K562 (cell line): ENCODE measurements around the gene ORAI3. TPM values are rescaled to one million over a fixed set of nuclear protein-coding genes. Genes with fewer than 3 reads are reported as not detected.

Experiments used
- CBFA2T2 ChIP-seq: fragments of 450-650 bp; conservative IDR thresholded peaks from 2 replicates; pipeline ENCODE4 v1.6.1; 2017; ENCODE audit warnings: mild to moderate bottlenecking
- ETS1 ChIP-seq: conservative IDR thresholded peaks from 2 replicates; pipeline ENCODE4 v1.6.1; 2011; ENCODE audit warnings: low read depth, mild to moderate bottlenecking, low read length; ENCODE audit not compliant: control insufficient read depth
- ETV6 ChIP-seq, 3 experiments: fragments of 150-350 bp in 1 of 3; sonication (generic) in 1 of 3; formaldehyde crosslinking in 1 of 3; IDR thresholded peaks; 2 replicates each; pipeline versions ENCODE4 v1.6.1 to v1.8.0; 2014 to 2022; ENCODE audit warnings: borderline replicate concordance in 2 of 3, low read depth in 2 of 3, antibody characterized with exemption in 1 of 3, low read length in 1 of 3, mild to moderate bottlenecking in 1 of 3, missing genetic modification reagents in 1 of 3
- FOSL1 ChIP-seq: fragments of 200-800 bp; sonication (Bioruptor generic); conservative IDR thresholded peaks from 2 replicates; pipeline ENCODE4 v1.6.1; 2016; ENCODE audit warnings: missing genetic modification characterization, missing compliant biosample characterization
- GTF3C2 ChIP-seq: IDR thresholded peaks from 3 replicates; pipeline ENCODE4 v1.6.1; 2011; ENCODE audit warnings: borderline replicate concordance, mild to moderate bottlenecking, moderate library complexity; ENCODE audit not compliant: insufficient read length; ENCODE audit errors: extremely low read depth
- HDAC3 ChIP-seq: fragments of 450-650 bp; IDR thresholded peaks from 2 replicates; pipeline ENCODE4 v1.6.1; 2018; ENCODE audit warnings: borderline replicate concordance, mild to moderate bottlenecking, moderate library complexity; ENCODE audit not compliant: partially characterized antibody
- KAT7 ChIP-seq: sonication (generic); formaldehyde crosslinking; IDR thresholded peaks from 2 replicates; pipeline ENCODE4 v1.8.0; 2022; ENCODE audit warnings: missing genetic modification reagents, mild to moderate bottlenecking, borderline replicate concordance
- NUFIP1 ChIP-seq: fragments of 450-650 bp; IDR thresholded peaks from 2 replicates; pipeline ENCODE4 v1.6.1; 2018; ENCODE audit not compliant: partially characterized antibody
- RCOR1 ChIP-seq, 2 experiments: IDR thresholded peaks; 2 replicates each; pipeline ENCODE4 v1.6.1; 2012; ENCODE audit warnings: low read depth in 2 of 2, low read length in 2 of 2, borderline replicate concordance in 1 of 2, improper control_type of control experiment in 1 of 2
- TRIM28 ChIP-seq: fragments of 450-650 bp; IDR thresholded peaks from 2 replicates; pipeline ENCODE4 v1.6.1; 2017
- ZBTB33 ChIP-seq: sonication (generic); formaldehyde crosslinking; IDR thresholded peaks from 2 replicates; pipeline ENCODE4 v1.8.1; 2023; ENCODE audit warnings: mild to moderate bottlenecking, missing genetic modification reagents
- polyA plus RNA-seq, 8 experiments: library from polyadenylated mRNA; depleted of rRNA in 4 of 8; stranded (reverse) in 5 of 8; unstranded in 3 of 8; fragments of >200 nt; fragmentation: Nextera tagmentation in 2 of 8; fragmentation: Illumina TruSeq in 1 of 8; extraction: Ambion mirVana in 2 of 8; extraction: Trizol in 1 of 8; gene quantifications; 2 replicates each; pipeline versions ENCODE4 v1.2.1 to v1.2.3, GENCODE V29; 2011 to 2014; ENCODE audit warnings: inconsistent platforms in 1 of 8, missing spikeins in 1 of 8
- total RNA-seq, 7 experiments: library from RNA; depleted of rRNA in 6 of 7; stranded (reverse); fragments of >200 nt in 6 of 7; fragmentation: Illumina TruSeq in 2 of 7; extraction: Trizol in 2 of 7; gene quantifications; 2 replicates each; pipeline versions ENCODE4 v1.2.1 to v1.2.3, GENCODE V29; 2011 to 2021; ENCODE audit warnings: low replicate concordance in 1 of 7
- TF ChIP-seq, protein P1 (sequence below): fragments of 250-450 bp; sonication (Bioruptor Pico); IDR thresholded peaks from 2 replicates; pipeline ENCODE4 v1.4.0; 2020; ENCODE audit warnings: mild to moderate bottlenecking
- TF ChIP-seq, protein P2 (sequence below): fragments of 250-450 bp; sonication (Bioruptor Pico); IDR thresholded peaks from 2 replicates; pipeline ENCODE4 v1.8.0; 2022; ENCODE audit warnings: moderate library complexity, mild to moderate bottlenecking, inconsistent platforms
- TF ChIP-seq, protein P3 (sequence below), 2 experiments: fragments of 250-450 bp in 1 of 2; fragments of 450-650 bp in 1 of 2; sonication (Bioruptor Pico) in 1 of 2; IDR thresholded peaks; 2 replicates each; pipeline versions ENCODE4 v1.6.1 to v1.8.0; 2016 to 2021; ENCODE audit warnings: mild to moderate bottlenecking in 2 of 2, moderate library complexity in 2 of 2, missing compliant biosample characterization in 1 of 2, missing genetic modification characterization in 1 of 2

The ORAI3 gene
- total and polyA plus RNA-seq, 9 of the 15 experiments (the other 6 are each of a cell fraction or from before 2014, with no cell fraction given), result 4.9 to 23.3 (median 14.1) TPM

DNA sequence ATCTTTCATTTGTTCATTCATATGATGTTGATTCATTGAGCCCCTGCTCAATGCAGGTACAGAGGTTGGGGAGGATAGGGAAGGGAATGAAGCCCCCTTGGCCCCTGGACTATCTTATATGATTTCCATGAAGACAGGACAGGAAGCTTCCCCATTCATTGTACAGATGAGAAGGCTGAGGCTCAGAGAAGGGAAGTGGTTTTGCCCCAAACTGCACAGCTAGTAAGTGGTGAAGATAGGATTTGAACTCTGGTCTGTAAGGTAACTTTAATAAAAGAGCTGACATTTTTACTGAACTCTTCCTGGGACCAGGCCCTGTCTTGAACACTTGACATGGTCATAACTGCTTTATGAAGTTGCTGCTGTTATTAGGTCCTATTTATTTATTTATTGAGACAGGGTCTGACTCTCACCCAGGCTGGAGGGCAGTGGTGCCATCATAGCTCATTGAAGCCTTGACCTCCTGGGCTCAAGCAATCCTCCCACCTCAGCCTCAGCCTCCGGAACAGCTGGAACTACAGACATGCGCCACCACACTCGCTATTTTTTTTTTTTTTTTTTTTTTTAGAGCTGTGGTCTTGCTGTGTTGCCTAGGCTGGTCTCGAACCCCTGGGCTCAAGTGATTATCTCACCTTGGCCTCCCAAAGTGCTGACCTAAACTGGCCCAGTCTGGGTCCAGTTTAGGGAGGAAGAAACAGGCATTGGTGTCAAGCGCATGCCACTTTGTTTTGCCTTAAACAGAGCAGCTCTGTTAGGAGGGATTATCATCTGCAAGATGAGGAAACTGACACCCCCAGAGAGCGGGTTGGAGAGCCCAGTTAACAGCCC, 47.5 kb upstream of the ORAI3 start (continued):
- TF ChIP-seq, protein P1, sequence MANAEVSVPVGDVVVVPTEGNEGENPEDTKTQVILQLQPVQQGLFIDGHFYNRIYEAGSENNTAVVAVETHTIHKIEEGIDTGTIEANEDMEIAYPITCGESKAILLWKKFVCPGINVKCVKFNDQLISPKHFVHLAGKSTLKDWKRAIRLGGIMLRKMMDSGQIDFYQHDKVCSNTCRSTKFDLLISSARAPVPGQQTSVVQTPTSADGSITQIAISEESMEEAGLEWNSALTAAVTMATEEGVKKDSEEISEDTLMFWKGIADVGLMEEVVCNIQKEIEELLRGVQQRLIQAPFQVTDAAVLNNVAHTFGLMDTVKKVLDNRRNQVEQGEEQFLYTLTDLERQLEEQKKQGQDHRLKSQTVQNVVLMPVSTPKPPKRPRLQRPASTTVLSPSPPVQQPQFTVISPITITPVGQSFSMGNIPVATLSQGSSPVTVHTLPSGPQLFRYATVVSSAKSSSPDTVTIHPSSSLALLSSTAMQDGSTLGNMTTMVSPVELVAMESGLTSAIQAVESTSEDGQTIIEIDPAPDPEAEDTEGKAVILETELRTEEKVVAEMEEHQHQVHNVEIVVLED, result no peak
- TF ChIP-seq ETS1, result no peak
- 0 out of 2 replicates have a peak, but pooled peaks have one; percentile 14 for TF ChIP-seq ZBTB33 (CRISPR knock-in tag)
- TF ChIP-seq CBFA2T2, result no peak
- TF ChIP-seq KAT7 (CRISPR knock-in tag), result no peak
- no peak for TF ChIP-seq NUFIP1
- 0 out of 2 replicates have a peak, but pooled peaks have one; percentile 7 for TF ChIP-seq FOSL1
- no peak for TF ChIP-seq HDAC3
- TF ChIP-seq ETV6 (IDR thresholded peaks at IDR 0.05; ENCODE audit: borderline replicate concordance in 1 of 2, low read depth in 2 of 2, low read length in 1 of 2), result no peak
- no peak for TF ChIP-seq ETV6 (CRISPR knock-in tag; IDR thresholded peaks at IDR 0.05; ENCODE audit: borderline replicate concordance)
- TF ChIP-seq, protein P2, sequence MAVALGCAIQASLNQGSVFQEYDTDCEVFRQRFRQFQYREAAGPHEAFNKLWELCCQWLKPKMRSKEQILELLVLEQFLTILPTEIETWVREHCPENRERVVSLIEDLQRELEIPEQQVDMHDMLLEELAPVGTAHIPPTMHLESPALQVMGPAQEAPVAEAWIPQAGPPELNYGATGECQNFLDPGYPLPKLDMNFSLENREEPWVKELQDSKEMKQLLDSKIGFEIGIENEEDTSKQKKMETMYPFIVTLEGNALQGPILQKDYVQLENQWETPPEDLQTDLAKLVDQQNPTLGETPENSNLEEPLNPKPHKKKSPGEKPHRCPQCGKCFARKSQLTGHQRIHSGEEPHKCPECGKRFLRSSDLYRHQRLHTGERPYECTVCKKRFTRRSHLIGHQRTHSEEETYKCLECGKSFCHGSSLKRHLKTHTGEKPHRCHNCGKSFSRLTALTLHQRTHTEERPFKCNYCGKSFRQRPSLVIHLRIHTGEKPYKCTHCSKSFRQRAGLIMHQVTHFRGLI (CRISPR knock-in tag), result no peak
- TF ChIP-seq, protein P3, sequence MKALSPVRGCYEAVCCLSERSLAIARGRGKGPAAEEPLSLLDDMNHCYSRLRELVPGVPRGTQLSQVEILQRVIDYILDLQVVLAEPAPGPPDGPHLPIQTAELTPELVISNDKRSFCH (CRISPR knock-in tag; IDR thresholded peaks at IDR 0.05), result no peak
- TF ChIP-seq, protein P3 (tag; IDR thresholded peaks at IDR 0.05), result no peak
- TF ChIP-seq TRIM28, result no peak
- TF ChIP-seq GTF3C2, result peak; percentile 4
- no peak for TF ChIP-seq RCOR1 (IDR thresholded peaks at IDR 0.05; ENCODE audit: borderline replicate concordance in 1 of 2, low read depth in 2 of 2, low read length in 2 of 2)
